Duodenal mucosa (tissue), 2 donors: ENCODE results near the gene ELMO1.

Experiments used
- H3K27ac ChIP-seq: one replicate; pipeline ENCODE4 v1.7.0; 2013; ENCODE audit warnings: low read depth, low read length
- H3K27me3 ChIP-seq, 2 donors: one replicate each; pipeline ENCODE4 v1.7.0; 2013; ENCODE audit warnings: low read length in 2 of 2, control low read depth in 1 of 2; ENCODE audit not compliant: insufficient read depth in 2 of 2, control insufficient read depth in 1 of 2
- H3K36me3 ChIP-seq, 2 donors: one replicate each; pipeline ENCODE4 v1.7.0; 2013; ENCODE audit warnings: low read length in 2 of 2, control low read depth in 1 of 2; ENCODE audit not compliant: insufficient read depth in 2 of 2, control insufficient read depth in 1 of 2
- H3K4me1 ChIP-seq, 2 donors: one replicate each; pipeline ENCODE4 v1.7.0; 2013; ENCODE audit warnings: low read length in 2 of 2, control low read depth in 1 of 2; ENCODE audit not compliant: insufficient read depth in 2 of 2, control insufficient read depth in 1 of 2
- H3K4me3 ChIP-seq, 2 donors: one replicate each; pipeline ENCODE4 v1.7.0; 2013; ENCODE audit warnings: low read length in 2 of 2, low read depth in 1 of 2
- H3K9ac ChIP-seq, 2 donors: one replicate each; pipeline ENCODE4 v1.7.0; 2013; ENCODE audit warnings: low read length in 2 of 2, low read depth in 1 of 2
- H3K9me3 ChIP-seq, 2 donors: one replicate each; pipeline ENCODE4 v1.7.0; 2013; ENCODE audit warnings: low read length in 2 of 2, control low read depth in 1 of 2; ENCODE audit not compliant: control insufficient read depth in 1 of 2

ELMO1 gene

GRCh38 chr7:37322831-37323230, 125.8 kb downstream of the ELMO1 start:
- Histone ChIP-seq H3K9ac (no peak overlapping the region), H3K27ac (no peak overlapping the region), H3K27me3 (no peaks in the 10 kb centered on the region), H3K9me3 (no peaks in the 10 kb centered on the region), H3K4me1 (no peaks in the 10 kb centered on the region), H3K4me3 (no peak overlapping the region), H3K36me3 (no peaks in the 10 kb centered on the region)

DNA sequence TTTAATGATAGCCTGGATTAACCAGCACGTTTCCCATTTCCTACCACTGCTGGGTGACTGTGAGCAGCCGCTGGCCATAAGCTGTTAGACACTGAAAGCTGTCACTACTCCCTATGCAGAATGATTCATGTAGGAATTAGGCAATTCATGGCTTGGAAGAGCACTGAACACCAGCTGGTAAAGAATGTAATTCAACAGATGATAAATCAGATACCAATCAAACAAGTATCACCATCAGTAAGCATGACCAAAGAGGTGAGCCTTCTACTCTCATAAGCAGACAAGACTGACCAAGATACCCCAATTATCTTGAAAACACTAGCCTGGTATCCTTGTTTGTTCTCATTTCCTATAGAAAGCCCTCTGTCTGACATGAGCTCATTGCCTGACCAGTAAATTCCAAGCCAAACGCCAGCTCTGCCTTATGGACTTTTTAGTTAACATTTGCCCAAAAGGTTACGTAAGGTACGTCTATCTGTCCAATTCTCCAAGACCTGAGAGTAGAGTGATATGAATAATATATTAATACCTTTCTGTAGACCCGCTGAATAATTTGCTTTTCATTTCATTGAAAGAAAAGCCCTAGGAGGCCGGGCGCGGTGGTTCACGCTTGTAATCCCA, 127.7 kb downstream of the ELMO1 start:
- Histone ChIP-seq H3K4me1 (peaks cover 0 to 6% of the 10 kb centered on the region in 2 donors), H3K9me3 (no peaks in the 10 kb centered on the region), H3K27ac (no peak overlapping the region), H3K4me3 (no peak overlapping the region), H3K9ac (no peak overlapping the region), H3K27me3 (no peaks in the 10 kb centered on the region), H3K36me3 (no peaks in the 10 kb centered on the region)

GRCh38 chr7:37320140-37320847, 128.4 kb downstream of the ELMO1 start:
- Histone ChIP-seq H3K4me3 (no peak overlapping the region), H3K9ac (no peak overlapping the region), H3K36me3 (no peaks in the 10 kb centered on the region), H3K27ac (no peak overlapping the region), H3K4me1 (peaks cover 0 to 6% of the 10 kb centered on the region in 2 donors), H3K27me3 (no peaks in the 10 kb centered on the region), H3K9me3 (no peaks in the 10 kb centered on the region)

DNA sequence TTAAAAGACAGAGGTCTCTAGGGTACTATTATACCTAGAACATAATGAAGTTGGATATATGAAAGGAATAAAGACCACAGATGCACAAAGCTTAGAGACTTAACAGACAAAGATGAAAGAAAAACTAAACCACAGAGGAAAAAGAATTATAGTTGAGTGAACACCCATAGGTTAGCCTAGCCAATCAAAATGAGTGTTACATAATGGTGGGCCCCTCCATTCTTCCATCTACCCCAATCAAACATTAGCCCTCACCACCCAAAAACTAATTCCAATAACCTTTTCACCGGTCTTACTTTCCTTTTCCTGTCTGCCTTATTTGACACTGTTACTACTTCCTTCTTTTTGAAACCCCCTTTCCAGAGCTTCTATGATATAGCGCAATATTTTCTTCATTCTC, 130.1 kb downstream of the ELMO1 start:
- no peak overlapping the region for H3K9ac ChIP-seq
- no peak overlapping the region for H3K27ac ChIP-seq
- no peaks in the 10 kb centered on the region for H3K36me3 ChIP-seq
- H3K9me3 ChIP-seq: no peaks in the 10 kb centered on the region
- H3K4me1 ChIP-seq: peaks cover 0 to 6% of the 10 kb centered on the region in 2 donors
- no peaks in the 10 kb centered on the region for H3K27me3 ChIP-seq
- H3K4me3 ChIP-seq: no peak overlapping the region

- Histone ChIP-seq H3K4me3 (no peak overlapping the region), H3K27me3 (no peaks in the 10 kb centered on the region), H3K36me3 (no peaks in the 10 kb centered on the region), H3K9me3 (no peaks in the 10 kb centered on the region), H3K4me1 (peaks cover 7 to 15% of the 10 kb centered on the region in 2 donors), H3K9ac (no peak overlapping the region), H3K27ac (no peak overlapping the region)
Measured at GRCh38 chr7:37315772-37316715, 132.6 kb downstream of the ELMO1 start.

GRCh38 chr7:37312608-37313007, 136.1 kb downstream of the ELMO1 start:
- peaks cover 0 to 5% of the 10 kb centered on the region in 2 donors for H3K36me3 ChIP-seq
- no peak overlapping the region for H3K4me3 ChIP-seq
- peaks cover 14 to 20% of the 10 kb centered on the region in 2 donors for H3K4me1 ChIP-seq
- H3K27ac ChIP-seq: no peak overlapping the region
- H3K27me3 ChIP-seq: no peaks in the 10 kb centered on the region
- no peaks in the 10 kb centered on the region for H3K9me3 ChIP-seq
- H3K9ac ChIP-seq: no peak overlapping the region

GRCh38 chr7:37311355-37311754, 137.3 kb downstream of the ELMO1 start:
- Histone ChIP-seq H3K27ac (no peak overlapping the region), H3K4me3 (no peak overlapping the region), H3K36me3 (peaks cover 0 to 5% of the 10 kb centered on the region in 2 donors), H3K27me3 (no peaks in the 10 kb centered on the region), H3K9ac (no peak overlapping the region), H3K9me3 (no peaks in the 10 kb centered on the region), H3K4me1 (peaks cover 14 to 18% of the 10 kb centered on the region in 2 donors)

DNA sequence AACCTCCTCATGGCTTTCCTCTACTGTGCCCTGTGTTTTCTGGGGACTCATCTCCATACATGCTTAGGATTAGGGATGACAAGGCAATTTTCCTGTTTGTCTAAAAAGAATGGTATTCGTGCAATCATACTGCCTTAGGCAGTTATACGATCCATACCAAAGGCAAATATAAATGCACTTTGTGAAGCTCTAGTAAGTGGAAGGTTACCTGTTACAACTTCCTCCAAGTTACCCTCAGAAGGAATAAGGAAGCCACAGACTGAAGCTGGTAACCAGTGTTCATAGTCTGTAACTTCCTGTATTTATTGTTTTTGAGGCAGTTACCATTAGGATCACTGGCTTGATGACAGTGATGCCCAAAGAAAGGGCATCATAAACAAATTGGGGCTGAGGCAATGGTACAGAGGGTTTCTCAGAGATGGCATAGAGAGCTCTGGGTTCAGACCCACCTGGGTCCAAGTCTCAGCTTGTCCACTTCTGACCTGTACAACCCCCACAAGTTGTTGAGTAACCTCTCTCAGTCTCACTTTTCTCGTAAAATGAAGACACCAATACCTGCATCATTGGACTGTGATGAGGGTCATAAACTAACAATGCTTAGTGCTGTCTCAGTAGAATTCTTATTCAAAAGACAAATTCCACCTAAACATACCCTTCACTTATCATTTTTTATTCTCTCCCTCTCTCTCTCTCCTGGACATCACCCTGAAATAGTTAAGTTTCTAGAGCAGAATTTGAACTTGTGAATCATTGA, 138.2 kb downstream of the ELMO1 start:
- Histone ChIP-seq H3K9me3 (no peaks in the 10 kb centered on the region), H3K4me1 (peaks cover 14% of the 10 kb centered on the region in 2 donors), H3K27ac (no peak overlapping the region), H3K4me3 (no peak overlapping the region), H3K36me3 (peaks cover 0 to 5% of the 10 kb centered on the region in 2 donors), H3K27me3 (no peaks in the 10 kb centered on the region), H3K9ac (no peak overlapping the region)

DNA sequence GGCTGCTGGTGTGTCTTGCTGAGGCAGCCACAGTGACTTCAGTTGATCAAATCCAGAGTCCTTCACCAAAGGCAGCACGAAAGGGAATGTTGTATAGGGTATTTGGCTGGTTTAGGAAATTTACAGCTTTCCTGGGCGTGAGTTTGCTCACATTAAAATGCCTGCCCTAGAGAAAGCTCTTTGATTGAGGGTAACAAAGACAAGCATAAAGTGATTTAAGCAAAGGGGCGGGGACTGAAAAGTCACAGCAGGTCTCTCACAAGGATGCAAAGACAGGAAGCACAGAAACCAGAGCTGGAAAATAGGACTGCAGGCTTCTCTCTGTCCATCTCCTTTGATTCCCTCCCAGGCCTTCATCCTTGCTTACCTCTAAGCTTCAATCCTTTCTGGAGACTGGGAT, 139.2 kb downstream of the ELMO1 start:
- Histone ChIP-seq H3K9me3 (no peaks in the 10 kb centered on the region), H3K4me1 (peaks cover 14% of the 10 kb centered on the region in 2 donors), H3K36me3 (peaks cover 0 to 5% of the 10 kb centered on the region in 2 donors), H3K27ac (no peak overlapping the region), H3K27me3 (no peaks in the 10 kb centered on the region), H3K9ac (no peak overlapping the region), H3K4me3 (no peak overlapping the region)
